ENCODE data around the gene FMO2.

Gene FMO2

GRCh38 chr1:171258943-171259342 is 73.8 kb downstream of the FMO2 start:
- no peak for DNase-seq (ENCODE audit: extremely low read depth, low read depth)
- no peak for TF ChIP-seq CTCF (IDR thresholded peaks at IDR 0.05; ENCODE audit: low read depth, low read length)

Data from AG09319 (cell line).